GM19025 (cell line): ENCODE measurements around the gene PLSCR4.
"Not testable (repeated sequence)": the region's sequence is repeated elsewhere in the genome, so short reads cannot be mapped to it uniquely, and the experiment has no call there.

ENCODE experiments used
- ATAC-seq: cut with Tn5 transposase; IDR thresholded peaks from one replicate; pipeline ENCODE4 v1.9.1; 2021; ENCODE audit warnings: mild to moderate bottlenecking, low read depth, moderate library complexity; ENCODE audit not compliant: unreplicated experiment

The PLSCR4 gene

GRCh38 chr3:146250449-146251382 is at the start of gene PLSCR4:
Gene PLSCR4 (minus strand): TSS chr3:146251105. CDS start chr3:146222071, 29,034 bp downstream.
- peak; percentile 66 for ATAC-seq

GRCh38 chr3:146293401-146293800 is 42.5 kb upstream of the PLSCR4 start:
- ATAC-seq = not testable (repeated sequence)

- ATAC-seq = no peak
These were observed 33.0 kb upstream of the PLSCR4 start for GRCh38 chr3:146283781-146284445.

GRCh38 chr3:146280864-146281263 is 30.0 kb upstream of the PLSCR4 start:
- no peak for ATAC-seq

- no peak for ATAC-seq
These were observed 29.0 kb upstream of the PLSCR4 start for GRCh38 chr3:146279951-146280350.

GRCh38 chr3:146279013-146279412 is 28.1 kb upstream of the PLSCR4 start:
- ATAC-seq = no peak

- ATAC-seq = no peak
These were observed 27.2 kb upstream of the PLSCR4 start for GRCh38 chr3:146277953-146278631.

- no peak for ATAC-seq
These were observed 24.6 kb upstream of the PLSCR4 start for GRCh38 chr3:146275476-146275875.

GRCh38 chr3:146274833-146275232 is 23.9 kb upstream of the PLSCR4 start:
- ATAC-seq = no peak

- ATAC-seq = no peak
These were observed 23.0 kb upstream of the PLSCR4 start for GRCh38 chr3:146273721-146274407.

- no peak for ATAC-seq
These were observed 20.3 kb upstream of the PLSCR4 start for GRCh38 chr3:146271180-146271579.

- no peak for ATAC-seq
These were observed 18.4 kb upstream of the PLSCR4 start for GRCh38 chr3:146269271-146269670.

GRCh38 chr3:146268535-146269219 is 17.8 kb upstream of the PLSCR4 start:
- ATAC-seq = no peak

- ATAC-seq = no peak
These were observed 14.8 kb upstream of the PLSCR4 start for GRCh38 chr3:146265720-146266119.

- no peak for ATAC-seq
These were observed 11.6 kb upstream of the PLSCR4 start for GRCh38 chr3:146262371-146263110.

- ATAC-seq = no peak
These were observed 9.1 kb upstream of the PLSCR4 start for GRCh38 chr3:146259880-146260589.

GRCh38 chr3:146256851-146257486 is 6.1 kb upstream of the PLSCR4 start:
- ATAC-seq = no peak

GRCh38 chr3:146252445-146252844 is 1.5 kb upstream of the PLSCR4 start:
- not testable (repeated sequence) for ATAC-seq
